Naive B cell (primary cell): ENCODE results near the gene LBHD1. TPM values are rescaled to one million over a fixed set of nuclear protein-coding genes. Genes with fewer than 3 reads are reported as not detected.
A peak's percentile ranks its signal among the peaks of the same experiment; 100 is the strongest.
"Not testable (repeated sequence)": the region's sequence is repeated elsewhere in the genome, so short reads cannot be mapped to it uniquely, and the experiment has no call there.

ENCODE experiments used
- ATAC-seq, 2 donors: fragments of 150-1000 bp; cut with Tn5 transposase; 2 replicates each; pipeline ENCODE4 v1.10.0; 2021; ENCODE audit warnings: low read depth in 2 of 2, mild to moderate bottlenecking in 2 of 2, moderate library complexity in 2 of 2
- DNase-seq: peaks from one replicate; pipeline ENCODE4 v3.0.0; 2022
- H3K27ac Mint-ChIP-seq, 6 donors: one replicate each; pipeline ENCODE4 v1.8.0; 2020 to 2022; ENCODE audit warnings: mild to moderate bottlenecking in 6 of 6, mixed read lengths in 6 of 6, moderate library complexity in 5 of 6, inconsistent platforms in 2 of 6
- H3K27me3 Mint-ChIP-seq, 3 donors: one replicate each; pipeline ENCODE4 v1.8.0; 2021 to 2022; ENCODE audit warnings: mixed read lengths in 3 of 3, mild to moderate bottlenecking in 1 of 3
- H3K36me3 Mint-ChIP-seq, 2 donors: one replicate each; pipeline ENCODE4 v1.8.0; 2020 to 2022; ENCODE audit warnings: mixed read lengths in 2 of 2, inconsistent platforms in 1 of 2, mild to moderate bottlenecking in 1 of 2
- H3K4me1 Mint-ChIP-seq, 3 donors: one replicate each; pipeline ENCODE4 v1.8.0; 2020 to 2022; ENCODE audit warnings: mixed read lengths in 3 of 3, inconsistent platforms in 1 of 3, mild to moderate bottlenecking in 1 of 3, moderate library complexity in 1 of 3
- H3K4me3 Mint-ChIP-seq, 8 donors: one replicate each; pipeline ENCODE4 v1.8.0; 2020 to 2022; ENCODE audit warnings: mild to moderate bottlenecking in 8 of 8, mixed read lengths in 8 of 8, moderate library complexity in 8 of 8, inconsistent platforms in 2 of 8
- H3K9me3 Mint-ChIP-seq, 7 donors: one replicate each; pipeline ENCODE4 v1.8.0; 2020 to 2022; ENCODE audit warnings: mixed read lengths in 7 of 7, mild to moderate bottlenecking in 5 of 7, inconsistent platforms in 2 of 7, moderate library complexity in 1 of 7
- polyA plus RNA-seq, 6 donors: library from polyadenylated mRNA; unstranded; fragments of 300-500 nt; fragmentation: Illumina TruSeq; gene quantifications; one replicate each; pipeline ENCODE4 v1.2.3, GENCODE V29; 2021; ENCODE audit warnings: low read depth in 6 of 6

LBHD1 gene
- polyA plus RNA-seq, 6 donors from 2014 or later: 3.5 to 12.4 (median 5.1) TPM

GRCh38 chr11:62682518-62682917 is 10.5 kb upstream of the LBHD1 start:
- Mint-ChIP-seq H3K36me3 (peaks cover 0 to 6% of the 10 kb centered on the region in 2 donors), H3K9me3 (no peaks in the 10 kb centered on the region), H3K27ac (no peak overlapping the region), H3K4me1 (peaks cover 15 to 19% (median 17%) of the 10 kb centered on the region in 3 donors), H3K4me3 (no peak overlapping the region), H3K27me3 (peaks cover 0 to 6% (median 4%) of the 10 kb centered on the region in 3 donors)
- DNase-seq (no peak), ATAC-seq (no peak)

- Mint-ChIP-seq H3K9me3 (no peaks in the 10 kb centered on the region), H3K36me3 (peaks cover 0 to 13% of the 10 kb centered on the region in 2 donors), H3K27ac (peak overlapping the region in 4 of 6 donors; percentile 47 to 93 (median 81)), H3K4me3 (peak overlapping the region; percentile 52 to 95 (median 78)), H3K27me3 (no peaks in the 10 kb centered on the region), H3K4me1 (peaks cover 22 to 35% (median 33%) of the 10 kb centered on the region in 3 donors)
- DNase-seq (peak; percentile 28), ATAC-seq (peak; percentile 52 to 59)
These were observed 8.8 kb upstream of the LBHD1 start for GRCh38 chr11:62680825-62681240.

GRCh38 chr11:62678770-62679696 is 7.0 kb upstream of the LBHD1 start, which contains the start of gene UBXN1:
UBXN1 (minus strand) TSS chr11:62679073; CDS start chr11:62678923, 150 bp downstream.
- peak; percentile 82 to 87 for ATAC-seq

GRCh38 chr11:62678433-62678769 is 6.3 kb upstream of the LBHD1 start:
- ATAC-seq (no peak), DNase-seq (no peak)
- H3K27ac Mint-ChIP-seq: peak overlapping the region; percentile 91 to 99 (median 96)
- peaks cover 26 to 46% (median 38%) of the 10 kb centered on the region in 3 donors for H3K4me1 Mint-ChIP-seq
- H3K36me3 Mint-ChIP-seq: peaks cover 0 to 21% of the 10 kb centered on the region in 2 donors
- no peaks in the 10 kb centered on the region for H3K27me3 Mint-ChIP-seq
- peak overlapping the region; percentile 75 to 97 (median 94) for H3K4me3 Mint-ChIP-seq
- no peaks in the 10 kb centered on the region for H3K9me3 Mint-ChIP-seq

More at GRCh38 chr11:62678770-62679696, 7.0 kb upstream of the LBHD1 start, which contains the start of gene UBXN1:
- peak within 1 kb of the TSS; percentile 91 to 99 (median 96) for H3K27ac Mint-ChIP-seq
- peaks cover 26 to 44% (median 38%) of the 10 kb centered on the region in 3 donors for H3K4me1 Mint-ChIP-seq
- no peaks in the 10 kb centered on the region for H3K27me3 Mint-ChIP-seq
- H3K36me3 Mint-ChIP-seq: peaks cover 0 to 21% of the 10 kb centered on the region in 2 donors
- DNase-seq: peak; percentile 85
- peak within 1 kb of the TSS; percentile 75 to 97 (median 94) for H3K4me3 Mint-ChIP-seq
- H3K9me3 Mint-ChIP-seq: no peaks in the 10 kb centered on the region

- ATAC-seq (no peak), DNase-seq (no peak)
- peak overlapping the region; percentile 75 to 99 (median 96) for H3K27ac Mint-ChIP-seq
- peaks cover 26 to 52% (median 41%) of the 10 kb centered on the region in 3 donors for H3K4me1 Mint-ChIP-seq
- H3K27me3 Mint-ChIP-seq: no peaks in the 10 kb centered on the region
- peaks cover 0 to 21% of the 10 kb centered on the region in 2 donors for H3K36me3 Mint-ChIP-seq
- H3K4me3 Mint-ChIP-seq: peak overlapping the region; percentile 75 to 97 (median 94)
- H3K9me3 Mint-ChIP-seq: no peaks in the 10 kb centered on the region
These were observed 5.6 kb upstream of the LBHD1 start for GRCh38 chr11:62677714-62678113.

GRCh38 chr11:62677156-62677555 is 5.1 kb upstream of the LBHD1 start:
- H3K27me3 Mint-ChIP-seq: no peaks in the 10 kb centered on the region
- ATAC-seq (no peak), DNase-seq (no peak)
- H3K27ac Mint-ChIP-seq: peak overlapping the region in 5 of 6 donors; percentile 25 to 98 (median 96)
- H3K4me3 Mint-ChIP-seq: peak overlapping the region; percentile 71 to 97 (median 91)
- no peaks in the 10 kb centered on the region for H3K9me3 Mint-ChIP-seq
- H3K4me1 Mint-ChIP-seq: peaks cover 26 to 58% (median 47%) of the 10 kb centered on the region in 3 donors
- H3K36me3 Mint-ChIP-seq: peaks cover 0 to 21% of the 10 kb centered on the region in 2 donors

GRCh38 chr11:62676698-62677097 is 4.6 kb upstream of the LBHD1 start:
- Mint-ChIP-seq H3K4me3 (peak overlapping the region; percentile 71 to 97 (median 91)), H3K9me3 (no peaks in the 10 kb centered on the region), H3K27ac (peak overlapping the region in 1 of 6 donors; percentile 96), H3K36me3 (peaks cover 0 to 23% of the 10 kb centered on the region in 2 donors), H3K27me3 (no peaks in the 10 kb centered on the region), H3K4me1 (peaks cover 26 to 59% (median 49%) of the 10 kb centered on the region in 3 donors)
- no peak for ATAC-seq
- DNase-seq: no peak

GRCh38 chr11:62675415-62675814 is 3.3 kb upstream of the LBHD1 start:
- not testable (repeated sequence) for DNase-seq, H3K9me3 Mint-ChIP-seq, ATAC-seq, H3K27me3 Mint-ChIP-seq
- H3K4me1 Mint-ChIP-seq: peaks cover 27 to 67% (median 62%) of the 10 kb centered on the region in 3 donors
- peak overlapping the region in 3 of 6 donors; percentile 36 to 57 (median 39) for H3K27ac Mint-ChIP-seq
- peak overlapping the region in 4 of 8 donors; percentile 15 to 99 (median 40) for H3K4me3 Mint-ChIP-seq
- H3K36me3 Mint-ChIP-seq: peaks cover 0 to 27% of the 10 kb centered on the region in 2 donors

GRCh38 chr11:62673196-62673525 is 1.1 kb upstream of the LBHD1 start:
- Mint-ChIP-seq H3K9me3 (no peaks in the 10 kb centered on the region), H3K4me1 (peaks cover 25 to 72% (median 52%) of the 10 kb centered on the region in 3 donors), H3K27ac (peak overlapping the region in 5 of 6 donors; percentile 42 to 93 (median 74)), H3K4me3 (peak overlapping the region in 7 of 8 donors; percentile 99 to 100 (median 100)), H3K36me3 (peaks cover 0 to 27% of the 10 kb centered on the region in 2 donors), H3K27me3 (no peaks in the 10 kb centered on the region)
- ATAC-seq (no peak), DNase-seq (no peak)

- H3K9me3 Mint-ChIP-seq: no peaks in the 10 kb centered on the region
- H3K36me3 Mint-ChIP-seq: peaks cover 0 to 13% of the 10 kb centered on the region in 2 donors
- ATAC-seq (peak; percentile 13 to 16), DNase-seq (no peak)
- H3K4me1 Mint-ChIP-seq: peaks cover 24 to 72% (median 47%) of the 10 kb centered on the region in 3 donors
- no peaks in the 10 kb centered on the region for H3K27me3 Mint-ChIP-seq
- H3K4me3 Mint-ChIP-seq: peak overlapping the region; percentile 99 to 100 (median 100)
- peak overlapping the region; percentile 93 to 99 (median 96) for H3K27ac Mint-ChIP-seq
These were observed 845 bp downstream of the LBHD1 start for GRCh38 chr11:62671236-62671607.

- Mint-ChIP-seq H3K27me3 (no peaks in the 10 kb centered on the region), H3K36me3 (peaks cover 0 to 8% of the 10 kb centered on the region in 2 donors), H3K27ac (peak overlapping the region in 3 of 6 donors; percentile 61 to 86 (median 83)), H3K9me3 (no peaks in the 10 kb centered on the region), H3K4me1 (peaks cover 24 to 69% (median 54%) of the 10 kb centered on the region in 3 donors), H3K4me3 (peak overlapping the region in 6 of 8 donors; percentile 28 to 100 (median 100))
- ATAC-seq (no peak), DNase-seq (no peak)
These were observed 2.5 kb downstream of the LBHD1 start for GRCh38 chr11:62669420-62670161.

GRCh38 chr11:62667460-62667859 is 4.6 kb downstream of the LBHD1 start:
- H3K27me3 Mint-ChIP-seq: no peaks in the 10 kb centered on the region
- peak overlapping the region in 3 of 6 donors; percentile 47 to 84 (median 79) for H3K27ac Mint-ChIP-seq
- peaks cover 29 to 77% (median 54%) of the 10 kb centered on the region in 3 donors for H3K4me1 Mint-ChIP-seq
- peaks cover 7 to 11% of the 10 kb centered on the region in 2 donors for H3K36me3 Mint-ChIP-seq
- ATAC-seq (no peak), DNase-seq (no peak)
- no peaks in the 10 kb centered on the region for H3K9me3 Mint-ChIP-seq
- peak overlapping the region in 3 of 8 donors; percentile 30 to 100 (median 95) for H3K4me3 Mint-ChIP-seq
